K562 (cell line): Measurements from ENCODE around the gene WDR93. TPM values are rescaled to one million over a fixed set of nuclear protein-coding genes. Genes with fewer than 3 reads are reported as not detected.

ENCODE experiments used
- ATAC-seq: fragments of 200-7000 bp; cut with Tn5 transposase; 3 replicates; pipeline ENCODE4 v1.9.1; 2020; ENCODE audit warnings: moderate library complexity
- BruUV-seq: library from RNA; stranded (reverse); fragments of 400-500 nt; replicated peaks from 2 replicates; lab custom pipeline; 2021; lab: Mats Ljungman, UMichigan
- CTCF ChIA-PET: fragments of 300-600 bp; formaldehyde crosslinking; extraction: SDS; loops from one replicate; lab custom pipeline; 2021; ENCODE audit warnings: low intra/inter-chr PET ratio; lab: Yijun Ruan, JAX
- POLR2A ChIA-PET: fragments of 300-600, 350-650 bp; sonication (Branson Sonifier 250); formaldehyde crosslinking; extraction: SDS; loops from one replicate; lab custom pipeline; 2021; ENCODE audit warnings: antibody characterized with exemption, inconsistent platforms; lab: Yijun Ruan, JAX
- DNase-seq, 4 experiments: peaks; one replicate each; pipeline versions ENCODE4 v3.0.0 to v3.0.0-alpha.2; 2011 to 2018; ENCODE audit warnings: low spot score in 3 of 4, mixed read lengths in 3 of 4; ENCODE audit errors: extremely low read depth in 1 of 4
- FAIRE-seq: peaks from 2 replicates; lab custom pipeline; 2011; peaks lifted over from hg19 to GRCh38; lab: Jason Lieb, UNC
- H2AFZ ChIP-seq: 2 replicates; pipeline ENCODE4 v1.6.0; 2011; ENCODE audit warnings: low read depth, low read length, control low read depth, inconsistent platforms
- H3K27ac ChIP-seq: fragments of 200-600 bp; 3 replicates; pipeline ENCODE4 v1.8.0; 2011; ENCODE audit warnings: low read depth, mild to moderate bottlenecking, control low read depth, inconsistent platforms, low read length, moderate library complexity, mixed read lengths; ENCODE audit errors: extremely low read depth
- H3K27me3 ChIP-seq, 2 experiments: fragments of 300-600 bp in 1 of 2; 2 replicates in 1 of 2; 3 replicates in 1 of 2; pipeline versions ENCODE4 v1.6.0 to v1.8.0; 2011; ENCODE audit warnings: inconsistent platforms in 2 of 2, low read length in 2 of 2, mild to moderate bottlenecking in 1 of 2, mixed read lengths in 1 of 2, moderate library complexity in 1 of 2; ENCODE audit not compliant: control insufficient read depth in 2 of 2, insufficient read depth in 2 of 2
- H3K36me3 ChIP-seq: fragments of 300-600 bp; 3 replicates; pipeline ENCODE4 v1.8.0; 2011; ENCODE audit warnings: mild to moderate bottlenecking, low read length, inconsistent platforms; ENCODE audit not compliant: control insufficient read depth, insufficient read depth
- H3K4me1 ChIP-seq, 2 experiments: fragments of 200-600 bp in 1 of 2; replicated peaks in 1 of 2; 2 replicates in 1 of 2; 3 replicates in 1 of 2; pipeline versions ENCODE4 v1.5.1 to v1.8.0; 2011; ENCODE audit warnings: inconsistent platforms in 2 of 2, low read length in 2 of 2, mild to moderate bottlenecking in 1 of 2, mixed read lengths in 1 of 2, moderate library complexity in 1 of 2; ENCODE audit not compliant: control insufficient read depth in 2 of 2, insufficient read depth in 2 of 2
- H3K4me2 ChIP-seq: 2 replicates; pipeline ENCODE4 v1.6.1; 2011; ENCODE audit warnings: low read length, control low read depth, inconsistent platforms, mixed read lengths; ENCODE audit not compliant: insufficient read depth
- H3K4me3 ChIP-seq: fragments of 200-600 bp; sonication (generic), shearing (Covaris generic); 2 replicates; pipeline ENCODE4 v1.5.1; 2016; ENCODE audit warnings: control low read depth, inconsistent platforms
- H3K79me2 ChIP-seq: fragments of 200-600 bp; 3 replicates; pipeline ENCODE4 v1.8.0; 2011; ENCODE audit warnings: low read length, inconsistent platforms; ENCODE audit not compliant: control insufficient read depth, insufficient read depth
- H3K9ac ChIP-seq, 2 experiments: 2 replicates each; pipeline versions ENCODE4 v1.6.0 to v1.6.1; 2011; ENCODE audit warnings: low read depth in 2 of 2, low read length in 2 of 2, control low read depth in 1 of 2, inconsistent platforms in 1 of 2, mild to moderate bottlenecking in 1 of 2, mixed read lengths in 1 of 2; ENCODE audit not compliant: insufficient read depth in 1 of 2
- H3K9me1 ChIP-seq: one replicate; pipeline ENCODE4 v1.6.0; 2011; ENCODE audit warnings: inconsistent platforms, mild to moderate bottlenecking, low read length, moderate library complexity; ENCODE audit not compliant: control insufficient read depth, insufficient read depth
- H3K9me3 ChIP-seq: replicated peaks from 2 replicates; pipeline ENCODE4 v1.5.1; 2011; ENCODE audit warnings: low read depth, low read length, inconsistent platforms; ENCODE audit not compliant: control insufficient read depth, insufficient read depth
- H4K20me1 ChIP-seq: replicated peaks from 2 replicates; pipeline ENCODE4 v1.6.1; 2011; ENCODE audit warnings: low read length, inconsistent platforms, mixed read lengths; ENCODE audit not compliant: control insufficient read depth, insufficient read depth
- HSF4 ChIP-seq: fragments of 250-450 bp; sonication (Bioruptor Pico); IDR thresholded peaks from 2 replicates; pipeline ENCODE4 v2.1.2; 2022; ENCODE audit warnings: mild to moderate bottlenecking, moderate library complexity, borderline replicate concordance
- NFE2 ChIP-seq: IDR thresholded peaks from 2 replicates; pipeline ENCODE4 v1.6.1; 2014; ENCODE audit warnings: antibody characterized with exemption, low read depth
- SIN3B ChIP-seq: fragments of 450-650 bp; IDR thresholded peaks from 2 replicates; pipeline ENCODE4 v1.6.1; 2017; ENCODE audit warnings: low read depth, mild to moderate bottlenecking, moderate library complexity
- ZNF232 ChIP-seq: sonication (generic); formaldehyde crosslinking; IDR thresholded peaks from 2 replicates; pipeline ENCODE4 v1.8.0; 2022; ENCODE audit warnings: mild to moderate bottlenecking, missing genetic modification reagents
- WGBS: fragments of 100-300 bp; shearing (Covaris generic); methylation state at CpG from one replicate; pipeline ENCODE4 v1.1.6; 2016; ENCODE audit warnings: low coverage, mixed read lengths; ENCODE audit not compliant: insufficient coverage; ENCODE audit errors: missing lambda C conversion rate; 5-methylcytosine and 5-hydroxymethylcytosine counted together
- in situ Hi-C: fragments of 300-500 bp; cut with MboI; formaldehyde crosslinking; loops from 4 replicates; pipeline ENCODE4 v1.15.0; 2018; ENCODE audit warnings: inconsistent platforms, mixed read lengths
- intact Hi-C: fragments of 100-400 bp; cut with micrococcal nuclease; formaldehyde crosslinking; loops from 2 replicates; pipeline ENCODE4 v1.14.2; 2022
- polyA plus RNA-seq, 8 experiments: library from polyadenylated mRNA; depleted of rRNA in 4 of 8; stranded (reverse) in 5 of 8; unstranded in 3 of 8; fragments of >200 nt; fragmentation: Nextera tagmentation in 2 of 8; fragmentation: Illumina TruSeq in 1 of 8; extraction: Ambion mirVana in 2 of 8; extraction: Trizol in 1 of 8; gene quantifications; 2 replicates each; pipeline versions ENCODE4 v1.2.1 to v1.2.3, GENCODE V29; 2011 to 2014; ENCODE audit warnings: inconsistent platforms in 1 of 8, missing spikeins in 1 of 8
- total RNA-seq, 7 experiments: library from RNA; depleted of rRNA in 6 of 7; stranded (reverse); fragments of >200 nt in 6 of 7; fragmentation: Illumina TruSeq in 2 of 7; extraction: Trizol in 2 of 7; gene quantifications; 2 replicates each; pipeline versions ENCODE4 v1.2.1 to v1.2.3, GENCODE V29; 2011 to 2021; ENCODE audit warnings: low replicate concordance in 1 of 7
- TF ChIP-seq, protein P1 (sequence below): fragments of 450-650 bp; conservative IDR thresholded peaks from 2 replicates; pipeline ENCODE4 v1.6.1; 2016; ENCODE audit warnings: missing genetic modification characterization, low read depth, mild to moderate bottlenecking, control low read depth, missing compliant biosample characterization
- TF ChIP-seq, protein P2 (sequence below), 2 experiments: fragments of 450-650 bp; IDR thresholded peaks; 2 replicates each; pipeline ENCODE4 v1.6.1; 2018; ENCODE audit warnings: mild to moderate bottlenecking in 2 of 2, low read depth in 1 of 2; ENCODE audit not compliant: partially characterized antibody in 2 of 2

The WDR93 gene
- total and polyA plus RNA-seq, 9 of the 15 experiments (the other 6 are each of a cell fraction or from before 2014, with no cell fraction given) = not detected

DNA sequence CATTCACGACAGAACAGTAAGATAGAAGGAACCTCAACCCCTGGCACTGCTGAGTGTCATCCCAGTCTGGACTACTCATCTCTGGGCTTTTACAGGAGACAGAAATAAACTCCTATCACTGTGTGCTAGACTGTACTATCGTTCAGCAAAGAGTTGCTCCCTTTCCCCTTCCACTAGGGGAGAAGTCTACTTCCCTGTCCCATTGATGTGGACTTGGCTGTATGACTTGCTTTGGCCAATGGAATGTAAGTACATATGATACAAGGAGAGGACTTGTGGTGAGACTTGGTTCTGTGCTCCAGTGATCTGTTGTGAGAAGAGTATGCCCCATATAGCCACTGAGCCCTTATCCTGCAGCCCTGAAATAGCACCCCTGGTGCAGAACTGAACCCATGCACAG, 30.1 kb upstream of the WDR93 start:
- WGBS = 0% methylated on average over 2 of the region's 2 CpGs
- FAIRE-seq = no peak

More for the DNA sequence above, 30.1 kb upstream of the WDR93 start:
- Histone ChIP-seq H3K4me2 (no peak overlapping the region), H2AFZ (no peak overlapping the region), H3K79me2 (no peaks in the 10 kb centered on the region), H3K4me1 (peaks cover 0 to 6% of the 10 kb centered on the region in 2 experiments; a peak in 4 of 5 replicates), H3K9ac (no peak overlapping the region), H3K27me3 (peaks cover 18 to 47% of the 10 kb centered on the region in 2 experiments), H3K9me1 (no peaks in the 10 kb centered on the region), H3K4me3 (no peak overlapping the region), H3K36me3 (no peaks in the 10 kb centered on the region), H4K20me1 (no peaks in the 10 kb centered on the region)
- DNase-seq = no peak
- intact Hi-C loops = no loop called here
- POLR2A ChIA-PET = interaction anchor here (0.6 kb wide), 2 partner anchors 9 to 109 kb away, joined by 3 to 5 read pairs; no protein-coding TSS in a partner anchor
- peak; percentile 39 for ATAC-seq
- no TSS peak for BruUV-seq
- in situ Hi-C loops = no loop called here
- CTCF ChIA-PET = no interaction called here
- TF ChIP-seq, protein P1, sequence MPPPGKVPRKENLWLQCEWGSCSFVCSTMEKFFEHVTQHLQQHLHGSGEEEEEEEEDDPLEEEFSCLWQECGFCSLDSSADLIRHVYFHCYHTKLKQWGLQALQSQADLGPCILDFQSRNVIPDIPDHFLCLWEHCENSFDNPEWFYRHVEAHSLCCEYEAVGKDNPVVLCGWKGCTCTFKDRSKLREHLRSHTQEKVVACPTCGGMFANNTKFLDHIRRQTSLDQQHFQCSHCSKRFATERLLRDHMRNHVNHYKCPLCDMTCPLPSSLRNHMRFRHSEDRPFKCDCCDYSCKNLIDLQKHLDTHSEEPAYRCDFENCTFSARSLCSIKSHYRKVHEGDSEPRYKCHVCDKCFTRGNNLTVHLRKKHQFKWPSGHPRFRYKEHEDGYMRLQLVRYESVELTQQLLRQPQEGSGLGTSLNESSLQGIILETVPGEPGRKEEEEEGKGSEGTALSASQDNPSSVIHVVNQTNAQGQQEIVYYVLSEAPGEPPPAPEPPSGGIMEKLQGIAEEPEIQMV (tag) = no peak
- TF ChIP-seq NFE2 = no peak
- no peak for TF ChIP-seq SIN3B
- TF ChIP-seq HSF4 (CRISPR knock-in tag) = no peak
- no peak for TF ChIP-seq ZNF232 (CRISPR knock-in tag)
- TF ChIP-seq, protein P2, sequence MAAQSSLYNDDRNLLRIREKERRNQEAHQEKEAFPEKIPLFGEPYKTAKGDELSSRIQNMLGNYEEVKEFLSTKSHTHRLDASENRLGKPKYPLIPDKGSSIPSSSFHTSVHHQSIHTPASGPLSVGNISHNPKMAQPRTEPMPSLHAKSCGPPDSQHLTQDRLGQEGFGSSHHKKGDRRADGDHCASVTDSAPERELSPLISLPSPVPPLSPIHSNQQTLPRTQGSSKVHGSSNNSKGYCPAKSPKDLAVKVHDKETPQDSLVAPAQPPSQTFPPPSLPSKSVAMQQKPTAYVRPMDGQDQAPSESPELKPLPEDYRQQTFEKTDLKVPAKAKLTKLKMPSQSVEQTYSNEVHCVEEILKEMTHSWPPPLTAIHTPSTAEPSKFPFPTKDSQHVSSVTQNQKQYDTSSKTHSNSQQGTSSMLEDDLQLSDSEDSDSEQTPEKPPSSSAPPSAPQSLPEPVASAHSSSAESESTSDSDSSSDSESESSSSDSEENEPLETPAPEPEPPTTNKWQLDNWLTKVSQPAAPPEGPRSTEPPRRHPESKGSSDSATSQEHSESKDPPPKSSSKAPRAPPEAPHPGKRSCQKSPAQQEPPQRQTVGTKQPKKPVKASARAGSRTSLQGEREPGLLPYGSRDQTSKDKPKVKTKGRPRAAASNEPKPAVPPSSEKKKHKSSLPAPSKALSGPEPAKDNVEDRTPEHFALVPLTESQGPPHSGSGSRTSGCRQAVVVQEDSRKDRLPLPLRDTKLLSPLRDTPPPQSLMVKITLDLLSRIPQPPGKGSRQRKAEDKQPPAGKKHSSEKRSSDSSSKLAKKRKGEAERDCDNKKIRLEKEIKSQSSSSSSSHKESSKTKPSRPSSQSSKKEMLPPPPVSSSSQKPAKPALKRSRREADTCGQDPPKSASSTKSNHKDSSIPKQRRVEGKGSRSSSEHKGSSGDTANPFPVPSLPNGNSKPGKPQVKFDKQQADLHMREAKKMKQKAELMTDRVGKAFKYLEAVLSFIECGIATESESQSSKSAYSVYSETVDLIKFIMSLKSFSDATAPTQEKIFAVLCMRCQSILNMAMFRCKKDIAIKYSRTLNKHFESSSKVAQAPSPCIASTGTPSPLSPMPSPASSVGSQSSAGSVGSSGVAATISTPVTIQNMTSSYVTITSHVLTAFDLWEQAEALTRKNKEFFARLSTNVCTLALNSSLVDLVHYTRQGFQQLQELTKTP (IDR thresholded peaks at IDR 0.05; ENCODE audit: low read depth in 1 of 2, partially characterized antibody in 2 of 2) = no peak
- TF ChIP-seq, all 486 proteins: peak for 0
- Histone ChIP-seq H3K27ac (no peak overlapping the region), H3K9me3 (no peaks in the 10 kb centered on the region)
